AG09319 (cell line): ENCODE measurements around the gene TAF5L.

Source experiments
- DNase-seq: peaks from one replicate; pipeline ENCODE4 v3.0.0-alpha.2; 2010; ENCODE audit warnings: low read depth; ENCODE audit errors: extremely low read depth
- CTCF ChIP-seq: IDR thresholded peaks from 2 replicates; pipeline ENCODE4 v1.5.1; 2011; ENCODE audit warnings: low read depth, mild to moderate bottlenecking, inconsistent platforms, low read length, moderate library complexity

The TAF5L gene

GRCh38 chr1:229653420-229653819, 27.5 kb upstream of the TAF5L start:
- DNase-seq, result no peak
- TF ChIP-seq CTCF, result no peak

- no peak for TF ChIP-seq CTCF
- DNase-seq, result no peak
Observed at GRCh38 chr1:229651546-229651945, 25.6 kb upstream of the TAF5L start.

- no peak for DNase-seq
- no peak for TF ChIP-seq CTCF
Observed at GRCh38 chr1:229650045-229650444, 24.1 kb upstream of the TAF5L start.

- TF ChIP-seq CTCF, result no peak
- DNase-seq, result no peak
Observed at GRCh38 chr1:229648406-229648805, 22.5 kb upstream of the TAF5L start.

- TF ChIP-seq CTCF, result no peak
- no peak for DNase-seq
Observed at GRCh38 chr1:229645324-229645993, 19.5 kb upstream of the TAF5L start.

- DNase-seq, result no peak
- TF ChIP-seq CTCF, result no peak
Observed at GRCh38 chr1:229643996-229644745, 18.2 kb upstream of the TAF5L start.

GRCh38 chr1:229642970-229643369, 17.0 kb upstream of the TAF5L start:
- no peak for DNase-seq

More at GRCh38 chr1:229642970-229643369, 17.0 kb upstream of the TAF5L start:
- no peak for TF ChIP-seq CTCF
